ENCODE results near the gene HOOK2. TPM values are rescaled to one million over a fixed set of nuclear protein-coding genes. Genes with fewer than 3 reads are reported as not detected.

HOOK2 gene
- total RNA-seq, 1 donor from 2014 or later, result 25.9 TPM

- peaks cover 19% of the 10 kb centered on the region for H3K36me3 ChIP-seq (ENCODE audit: insufficient read depth, low read length)
- no peak overlapping the region for H2AFZ ChIP-seq (ENCODE audit: low read depth, low read length)
- H3K4me2 ChIP-seq (ENCODE audit: low read length), result peak overlapping the region; percentile 18
- no peak overlapping the region for H3K9ac ChIP-seq (ENCODE audit: low read length)
- TF ChIP-seq, protein P1, sequence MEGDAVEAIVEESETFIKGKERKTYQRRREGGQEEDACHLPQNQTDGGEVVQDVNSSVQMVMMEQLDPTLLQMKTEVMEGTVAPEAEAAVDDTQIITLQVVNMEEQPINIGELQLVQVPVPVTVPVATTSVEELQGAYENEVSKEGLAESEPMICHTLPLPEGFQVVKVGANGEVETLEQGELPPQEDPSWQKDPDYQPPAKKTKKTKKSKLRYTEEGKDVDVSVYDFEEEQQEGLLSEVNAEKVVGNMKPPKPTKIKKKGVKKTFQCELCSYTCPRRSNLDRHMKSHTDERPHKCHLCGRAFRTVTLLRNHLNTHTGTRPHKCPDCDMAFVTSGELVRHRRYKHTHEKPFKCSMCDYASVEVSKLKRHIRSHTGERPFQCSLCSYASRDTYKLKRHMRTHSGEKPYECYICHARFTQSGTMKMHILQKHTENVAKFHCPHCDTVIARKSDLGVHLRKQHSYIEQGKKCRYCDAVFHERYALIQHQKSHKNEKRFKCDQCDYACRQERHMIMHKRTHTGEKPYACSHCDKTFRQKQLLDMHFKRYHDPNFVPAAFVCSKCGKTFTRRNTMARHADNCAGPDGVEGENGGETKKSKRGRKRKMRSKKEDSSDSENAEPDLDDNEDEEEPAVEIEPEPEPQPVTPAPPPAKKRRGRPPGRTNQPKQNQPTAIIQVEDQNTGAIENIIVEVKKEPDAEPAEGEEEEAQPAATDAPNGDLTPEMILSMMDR (IDR thresholded peaks at IDR 0.05; ENCODE audit: insufficient read depth, low read depth, low read length), result no peak
- TF ChIP-seq EZH2 (IDR thresholded peaks at IDR 0.05; ENCODE audit: insufficient read depth, low read length), result no peak
- H3K4me3 Mint-ChIP-seq (ENCODE audit: unreplicated experiment), result no peak overlapping the region
- no peaks in the 10 kb centered on the region for H3K27me3 ChIP-seq (ENCODE audit: insufficient read depth, low read length)
- H3K36me3 Mint-ChIP-seq (ENCODE audit: low read depth, unreplicated experiment), result peaks cover 14% of the 10 kb centered on the region
- H3K4me3 ChIP-seq (ENCODE audit: insufficient read depth, low read depth, low read length), result no peak overlapping the region
- no peaks in the 10 kb centered on the region for H3K9me3 ChIP-seq (ENCODE audit: insufficient read depth, low read depth, low read length)
- no peaks in the 10 kb centered on the region for H3K9me3 Mint-ChIP-seq (ENCODE audit: unreplicated experiment)
- peaks cover 12% of the 10 kb centered on the region for H3K4me1 ChIP-seq (ENCODE audit: insufficient read depth, low read length)
- H3K79me2 ChIP-seq (ENCODE audit: insufficient read depth, low read length), result peaks cover 50% of the 10 kb centered on the region
- no peaks in the 10 kb centered on the region for H3K27me3 Mint-ChIP-seq (ENCODE audit: low read depth, unreplicated experiment)
- DNase-seq (ENCODE audit: low read depth), result no peak
- no peak for FAIRE-seq
- peaks cover 3% of the 10 kb centered on the region for H3K4me1 Mint-ChIP-seq (ENCODE audit: low read depth, unreplicated experiment)
- no peak overlapping the region for H3K27ac Mint-ChIP-seq (ENCODE audit: unreplicated experiment)
- peaks cover 55% of the 10 kb centered on the region for H4K20me1 ChIP-seq (ENCODE audit: insufficient read depth, low read length)
- H3K27ac ChIP-seq (ENCODE audit: low read depth, low read length), result no peak overlapping the region
Measured at GRCh38 chr19:12731337-12731736, 44.0 kb downstream of the HOOK2 start.

DNA sequence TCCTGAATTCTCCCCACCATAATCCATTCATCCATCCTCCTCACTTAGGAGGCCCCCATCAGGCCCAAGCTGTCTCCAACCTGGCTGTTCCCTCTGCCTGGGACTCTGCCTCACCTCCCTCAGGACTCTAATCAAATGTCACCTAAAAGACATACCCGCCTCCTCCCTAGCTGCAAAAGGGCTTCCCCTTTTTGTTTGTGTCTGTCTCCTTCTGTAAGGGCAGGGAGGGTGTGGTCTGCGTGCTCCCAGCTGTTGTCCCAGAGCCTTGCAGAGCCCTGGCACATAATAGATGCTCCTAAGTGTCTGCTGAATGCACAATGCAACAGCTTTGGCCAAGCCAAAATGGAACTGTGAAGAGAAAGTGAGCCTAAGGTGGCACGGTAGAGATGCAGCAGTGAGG, 45.3 kb downstream of the HOOK2 start:
- Histone ChIP-seq H3K4me1 (ENCODE audit: insufficient read depth, low read length) (peaks cover 11% of the 10 kb centered on the region), H3K9ac (ENCODE audit: low read length) (no peak overlapping the region), H3K36me3 (ENCODE audit: insufficient read depth, low read length) (peaks cover 19% of the 10 kb centered on the region), H3K4me3 (ENCODE audit: insufficient read depth, low read depth, low read length) (no peak overlapping the region), H3K9me3 (ENCODE audit: insufficient read depth, low read depth, low read length) (no peaks in the 10 kb centered on the region), H3K79me2 (ENCODE audit: insufficient read depth, low read length) (peaks cover 50% of the 10 kb centered on the region), H2AFZ (ENCODE audit: low read depth, low read length) (no peak overlapping the region), H4K20me1 (ENCODE audit: insufficient read depth, low read length) (peaks cover 55% of the 10 kb centered on the region), H3K27me3 (ENCODE audit: insufficient read depth, low read length) (no peaks in the 10 kb centered on the region), H3K27ac (ENCODE audit: low read depth, low read length) (no peak overlapping the region), H3K4me2 (ENCODE audit: low read length) (no peak overlapping the region)
- FAIRE-seq (no peak), DNase-seq (ENCODE audit: low read depth) (no peak)
- Mint-ChIP-seq H3K27ac (ENCODE audit: unreplicated experiment) (peak overlapping the region; percentile 26), H3K36me3 (ENCODE audit: low read depth, unreplicated experiment) (peaks cover 14% of the 10 kb centered on the region), H3K9me3 (ENCODE audit: unreplicated experiment) (no peaks in the 10 kb centered on the region), H3K4me1 (ENCODE audit: low read depth, unreplicated experiment) (peaks cover 3% of the 10 kb centered on the region), H3K27me3 (ENCODE audit: low read depth, unreplicated experiment) (no peaks in the 10 kb centered on the region), H3K4me3 (ENCODE audit: unreplicated experiment) (peak overlapping the region; percentile 68)
- TF ChIP-seq, protein P1 (IDR thresholded peaks at IDR 0.05; ENCODE audit: insufficient read depth, low read depth, low read length), result no peak
- no peak for TF ChIP-seq EZH2 (IDR thresholded peaks at IDR 0.05; ENCODE audit: insufficient read depth, low read length)

- Mint-ChIP-seq H3K27ac (ENCODE audit: unreplicated experiment) (no peak overlapping the region), H3K4me1 (ENCODE audit: low read depth, unreplicated experiment) (peaks cover 7% of the 10 kb centered on the region), H3K4me3 (ENCODE audit: unreplicated experiment) (no peak overlapping the region), H3K9me3 (ENCODE audit: unreplicated experiment) (no peaks in the 10 kb centered on the region), H3K36me3 (ENCODE audit: low read depth, unreplicated experiment) (peaks cover 14% of the 10 kb centered on the region), H3K27me3 (ENCODE audit: low read depth, unreplicated experiment) (no peaks in the 10 kb centered on the region)
- Histone ChIP-seq H3K27me3 (ENCODE audit: insufficient read depth, low read length) (no peaks in the 10 kb centered on the region), H3K9ac (ENCODE audit: low read length) (no peak overlapping the region), H3K27ac (ENCODE audit: low read depth, low read length) (no peak overlapping the region), H4K20me1 (ENCODE audit: insufficient read depth, low read length) (peaks cover 44% of the 10 kb centered on the region), H3K4me1 (ENCODE audit: insufficient read depth, low read length) (peaks cover 11% of the 10 kb centered on the region), H3K36me3 (ENCODE audit: insufficient read depth, low read length) (peaks cover 19% of the 10 kb centered on the region), H2AFZ (ENCODE audit: low read depth, low read length) (no peak overlapping the region), H3K9me3 (ENCODE audit: insufficient read depth, low read depth, low read length) (no peaks in the 10 kb centered on the region), H3K4me2 (ENCODE audit: low read length) (no peak overlapping the region), H3K4me3 (ENCODE audit: insufficient read depth, low read depth, low read length) (no peak overlapping the region), H3K79me2 (ENCODE audit: insufficient read depth, low read length) (peaks cover 48% of the 10 kb centered on the region)
- DNase-seq (ENCODE audit: low read depth) (no peak), FAIRE-seq (no peak)
- TF ChIP-seq EZH2 (IDR thresholded peaks at IDR 0.05; ENCODE audit: insufficient read depth, low read length), result no peak
- TF ChIP-seq, protein P1 (IDR thresholded peaks at IDR 0.05; ENCODE audit: insufficient read depth, low read depth, low read length), result no peak
Measured at GRCh38 chr19:12727745-12728433, 47.5 kb downstream of the HOOK2 start.

Data from astrocyte (in vitro differentiated cells and primary cell).